K562 (cell line): ENCODE measurements around the gene MAZ. TPM values are rescaled to one million over a fixed set of nuclear protein-coding genes. Genes with fewer than 3 reads are reported as not detected.

Experiments used
- CBX5 ChIP-seq: IDR thresholded peaks from 2 replicates; pipeline ENCODE4 v1.6.1; 2014; ENCODE audit warnings: low read depth, borderline replicate concordance
- CHD1 ChIP-seq: fragments of 200-600 bp; sonication (generic); IDR thresholded peaks from one replicate; pipeline ENCODE4 v1.6.1; 2012; ENCODE audit warnings: mild to moderate bottlenecking, moderate library complexity, low read length, inconsistent platforms
- EGR1 ChIP-seq: fragments of 450-650 bp; conservative IDR thresholded peaks from 2 replicates; pipeline ENCODE4 v1.6.1; 2017; ENCODE audit warnings: mild to moderate bottlenecking
- ETS2 ChIP-seq: IDR thresholded peaks from 2 replicates; pipeline ENCODE4 v1.6.1; 2016; ENCODE audit warnings: borderline replicate concordance, missing genetic modification characterization, mild to moderate bottlenecking, moderate library complexity, missing compliant biosample characterization; ENCODE audit not compliant: poor library complexity, severe bottlenecking
- HNRNPL ChIP-seq: fragments of 200-400 bp; formaldehyde crosslinking; IDR thresholded peaks from 2 replicates; pipeline ENCODE4 v1.6.1; 2017; ENCODE audit warnings: low read depth, mild to moderate bottlenecking, low read length
- JUND ChIP-seq, 2 experiments: IDR thresholded peaks; 2 replicates in 1 of 2; 3 replicates in 1 of 2; pipeline ENCODE4 v1.6.1; 2011; ENCODE audit warnings: borderline replicate concordance in 2 of 2, low read depth in 2 of 2, low read length in 2 of 2, improper control_type of control experiment in 1 of 2, missing biosample characterization in 1 of 2, missing genetic modification characterization in 1 of 2, missing genetic modification reagents in 1 of 2
- KDM2B ChIP-seq: fragments of 250-450 bp; sonication (Bioruptor Pico); IDR thresholded peaks from 2 replicates; pipeline ENCODE4 v1.8.0; 2021; ENCODE audit warnings: mild to moderate bottlenecking, moderate library complexity
- MBD2 ChIP-seq: sonication (generic); IDR thresholded peaks from 2 replicates; pipeline ENCODE4 v1.6.1; 2016; ENCODE audit warnings: low read depth, borderline replicate concordance
- MEIS2 ChIP-seq: fragments of 450-650 bp; IDR thresholded peaks from 2 replicates; pipeline ENCODE4 v1.6.1; 2014; ENCODE audit warnings: mild to moderate bottlenecking; ENCODE audit not compliant: partially characterized antibody
- MXI1 ChIP-seq: IDR thresholded peaks from 2 replicates; pipeline ENCODE4 v1.6.1; 2011; ENCODE audit warnings: low read depth, mild to moderate bottlenecking, improper control_type of control experiment, low read length
- NCOA2 ChIP-seq, 2 experiments: fragments of 450-650 bp; IDR thresholded peaks; 2 replicates each; pipeline ENCODE4 v1.6.1; 2018; ENCODE audit warnings: mild to moderate bottlenecking in 2 of 2, moderate library complexity in 1 of 2; ENCODE audit not compliant: partially characterized antibody in 2 of 2
- RBFOX2 ChIP-seq: fragments of 200-400 bp; formaldehyde crosslinking; IDR thresholded peaks from 2 replicates; pipeline ENCODE4 v1.6.1; 2017; ENCODE audit warnings: low read depth, mild to moderate bottlenecking, low read length, moderate library complexity
- SMARCB1 ChIP-seq: IDR thresholded peaks from 2 replicates; pipeline ENCODE4 v1.6.1; 2011; ENCODE audit warnings: improper control_type of control experiment, low read depth; ENCODE audit not compliant: insufficient read length
- TRIM28 ChIP-seq: fragments of 450-650 bp; IDR thresholded peaks from 2 replicates; pipeline ENCODE4 v1.6.1; 2017
- ZNF584 ChIP-seq: fragments of 200-800 bp; sonication (Bioruptor generic); IDR thresholded peaks from 2 replicates; pipeline ENCODE4 v1.6.1; 2016; ENCODE audit warnings: low read depth, mild to moderate bottlenecking, missing genetic modification characterization, missing compliant biosample characterization
- ZSCAN29 ChIP-seq: fragments of 450-650 bp; IDR thresholded peaks from 2 replicates; pipeline ENCODE4 v1.6.1; 2017
- polyA plus RNA-seq, 8 experiments: library from polyadenylated mRNA; depleted of rRNA in 4 of 8; stranded (reverse) in 5 of 8; unstranded in 3 of 8; fragments of >200 nt; fragmentation: Nextera tagmentation in 2 of 8; fragmentation: Illumina TruSeq in 1 of 8; extraction: Ambion mirVana in 2 of 8; extraction: Trizol in 1 of 8; gene quantifications; 2 replicates each; pipeline versions ENCODE4 v1.2.1 to v1.2.3, GENCODE V29; 2011 to 2014; ENCODE audit warnings: inconsistent platforms in 1 of 8, missing spikeins in 1 of 8
- total RNA-seq, 7 experiments: library from RNA; depleted of rRNA in 6 of 7; stranded (reverse); fragments of >200 nt in 6 of 7; fragmentation: Illumina TruSeq in 2 of 7; extraction: Trizol in 2 of 7; gene quantifications; 2 replicates each; pipeline versions ENCODE4 v1.2.1 to v1.2.3, GENCODE V29; 2011 to 2021; ENCODE audit warnings: low replicate concordance in 1 of 7
- TF ChIP-seq, protein P1 (sequence below): fragments of 250-450 bp; sonication (Bioruptor Pico); IDR thresholded peaks from 2 replicates; pipeline ENCODE4 v1.4.0; 2020; ENCODE audit warnings: mild to moderate bottlenecking, moderate library complexity
- TF ChIP-seq, protein P2 (sequence below): fragments of 450-650 bp; IDR thresholded peaks from 2 replicates; pipeline ENCODE4 v1.6.1; 2017; ENCODE audit warnings: mild to moderate bottlenecking, moderate library complexity
- TF ChIP-seq, protein P3 (sequence below): sonication (generic); formaldehyde crosslinking; IDR thresholded peaks from 2 replicates; pipeline ENCODE4 v1.8.1; 2022; ENCODE audit warnings: missing genetic modification reagents
- TF ChIP-seq, protein P4 (sequence below): fragments of 200-800 bp; sonication (Bioruptor generic); IDR thresholded peaks from 2 replicates; pipeline ENCODE4 v1.6.1; 2017; ENCODE audit warnings: missing genetic modification characterization, missing compliant biosample characterization

Gene MAZ
- total and polyA plus RNA-seq, 9 of the 15 experiments (the other 6 are each of a cell fraction or from before 2014, with no cell fraction given): 45.4 to 532 (median 250) TPM

DNA sequence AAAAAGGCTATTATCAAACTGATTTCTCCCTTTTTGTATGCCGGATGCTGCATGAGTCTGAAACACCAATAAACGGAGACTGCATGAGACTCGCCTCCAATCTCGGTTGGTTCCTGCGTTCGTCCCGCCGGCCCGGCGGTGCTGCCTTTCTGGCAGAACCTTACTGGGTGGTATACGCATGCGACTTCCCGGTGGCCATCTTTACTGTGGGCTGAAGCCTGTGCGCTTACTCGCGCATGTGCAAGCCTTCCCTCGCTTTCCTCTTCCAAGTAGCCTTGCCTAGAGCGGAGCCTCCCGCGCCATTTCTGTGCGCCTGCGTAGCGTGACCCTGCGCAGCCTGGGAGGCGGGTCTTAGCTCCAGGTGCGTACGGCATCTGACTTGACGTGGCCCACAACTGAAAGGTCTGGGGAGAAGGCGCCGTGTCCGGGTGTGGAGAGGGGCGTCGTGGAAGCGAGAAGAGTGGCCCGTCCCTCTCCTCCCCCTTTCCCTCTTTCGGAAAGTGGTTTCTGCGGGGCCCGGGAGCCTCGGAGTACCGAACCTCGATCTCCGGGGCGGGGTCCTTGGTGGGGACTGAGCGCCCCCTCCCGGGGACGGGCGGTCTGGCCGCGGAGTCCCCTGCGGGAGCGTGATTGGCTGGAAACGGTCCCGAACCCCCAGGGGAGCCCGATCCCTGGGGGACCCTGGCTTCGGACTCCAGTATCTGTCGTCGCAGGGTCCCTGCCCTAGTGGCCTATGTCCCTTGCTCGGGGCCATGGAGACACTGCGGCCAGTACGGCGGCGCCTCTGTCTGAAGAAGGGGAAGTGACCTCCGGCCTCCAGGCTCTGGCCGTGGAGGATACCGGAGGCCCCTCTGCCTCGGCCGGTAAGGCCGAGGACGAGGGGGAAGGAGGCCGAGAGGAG is 9.7 kb downstream of the MAZ start, which contains the start of gene PAGR1 (continued):
- TF ChIP-seq, protein P1, sequence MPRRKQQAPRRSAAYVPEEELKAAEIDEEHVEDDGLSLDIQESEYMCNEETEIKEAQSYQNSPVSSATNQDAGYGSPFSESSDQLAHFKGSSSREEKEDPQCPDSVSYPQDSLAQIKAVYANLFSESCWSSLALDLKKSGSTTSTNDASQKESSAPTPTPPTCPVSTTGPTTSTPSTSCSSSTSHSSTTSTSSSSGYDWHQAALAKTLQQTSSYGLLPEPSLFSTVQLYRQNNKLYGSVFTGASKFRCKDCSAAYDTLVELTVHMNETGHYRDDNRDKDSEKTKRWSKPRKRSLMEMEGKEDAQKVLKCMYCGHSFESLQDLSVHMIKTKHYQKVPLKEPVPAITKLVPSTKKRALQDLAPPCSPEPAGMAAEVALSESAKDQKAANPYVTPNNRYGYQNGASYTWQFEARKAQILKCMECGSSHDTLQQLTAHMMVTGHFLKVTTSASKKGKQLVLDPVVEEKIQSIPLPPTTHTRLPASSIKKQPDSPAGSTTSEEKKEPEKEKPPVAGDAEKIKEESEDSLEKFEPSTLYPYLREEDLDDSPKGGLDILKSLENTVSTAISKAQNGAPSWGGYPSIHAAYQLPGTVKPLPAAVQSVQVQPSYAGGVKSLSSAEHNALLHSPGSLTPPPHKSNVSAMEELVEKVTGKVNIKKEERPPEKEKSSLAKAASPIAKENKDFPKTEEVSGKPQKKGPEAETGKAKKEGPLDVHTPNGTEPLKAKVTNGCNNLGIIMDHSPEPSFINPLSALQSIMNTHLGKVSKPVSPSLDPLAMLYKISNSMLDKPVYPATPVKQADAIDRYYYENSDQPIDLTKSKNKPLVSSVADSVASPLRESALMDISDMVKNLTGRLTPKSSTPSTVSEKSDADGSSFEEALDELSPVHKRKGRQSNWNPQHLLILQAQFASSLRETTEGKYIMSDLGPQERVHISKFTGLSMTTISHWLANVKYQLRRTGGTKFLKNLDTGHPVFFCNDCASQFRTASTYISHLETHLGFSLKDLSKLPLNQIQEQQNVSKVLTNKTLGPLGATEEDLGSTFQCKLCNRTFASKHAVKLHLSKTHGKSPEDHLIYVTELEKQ (CRISPR knock-in tag): no peak
- TF ChIP-seq, protein P2, sequence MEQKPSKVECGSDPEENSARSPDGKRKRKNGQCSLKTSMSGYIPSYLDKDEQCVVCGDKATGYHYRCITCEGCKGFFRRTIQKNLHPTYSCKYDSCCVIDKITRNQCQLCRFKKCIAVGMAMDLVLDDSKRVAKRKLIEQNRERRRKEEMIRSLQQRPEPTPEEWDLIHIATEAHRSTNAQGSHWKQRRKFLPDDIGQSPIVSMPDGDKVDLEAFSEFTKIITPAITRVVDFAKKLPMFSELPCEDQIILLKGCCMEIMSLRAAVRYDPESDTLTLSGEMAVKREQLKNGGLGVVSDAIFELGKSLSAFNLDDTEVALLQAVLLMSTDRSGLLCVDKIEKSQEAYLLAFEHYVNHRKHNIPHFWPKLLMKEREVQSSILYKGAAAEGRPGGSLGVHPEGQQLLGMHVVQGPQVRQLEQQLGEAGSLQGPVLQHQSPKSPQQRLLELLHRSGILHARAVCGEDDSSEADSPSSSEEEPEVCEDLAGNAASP: no peak
- TF ChIP-seq CHD1: no peak
- no peak; the same call in 1 of the 2 replicates for TF ChIP-seq CBX5
- TF ChIP-seq MXI1: peak; percentile 53; the same call in 1 of the 2 replicates
- no peak for TF ChIP-seq KDM2B (CRISPR knock-in tag)
- peak; percentile 56 for TF ChIP-seq MBD2
- no peak for TF ChIP-seq ETS2 (tag)
- TF ChIP-seq JUND (IDR thresholded peaks at IDR 0.05; ENCODE audit: borderline replicate concordance, low read depth, low read length): peak; percentile 33; the same call in 1 of the 2 replicates
- TF ChIP-seq JUND (tag; IDR thresholded peaks at IDR 0.05; ENCODE audit: borderline replicate concordance, low read depth, low read length): peak; percentile 26; the same call in 1 of the 3 replicates
- TF ChIP-seq EGR1: peak; percentile 41
- no peak for TF ChIP-seq ZNF584 (CRISPR knock-in tag)
- TF ChIP-seq NCOA2 (IDR thresholded peaks at IDR 0.05; ENCODE audit: partially characterized antibody in 2 of 2): no peak
- no peak for TF ChIP-seq TRIM28
- TF ChIP-seq RBFOX2: peak; percentile 91
- TF ChIP-seq ZSCAN29: no peak
- TF ChIP-seq, protein P3, sequence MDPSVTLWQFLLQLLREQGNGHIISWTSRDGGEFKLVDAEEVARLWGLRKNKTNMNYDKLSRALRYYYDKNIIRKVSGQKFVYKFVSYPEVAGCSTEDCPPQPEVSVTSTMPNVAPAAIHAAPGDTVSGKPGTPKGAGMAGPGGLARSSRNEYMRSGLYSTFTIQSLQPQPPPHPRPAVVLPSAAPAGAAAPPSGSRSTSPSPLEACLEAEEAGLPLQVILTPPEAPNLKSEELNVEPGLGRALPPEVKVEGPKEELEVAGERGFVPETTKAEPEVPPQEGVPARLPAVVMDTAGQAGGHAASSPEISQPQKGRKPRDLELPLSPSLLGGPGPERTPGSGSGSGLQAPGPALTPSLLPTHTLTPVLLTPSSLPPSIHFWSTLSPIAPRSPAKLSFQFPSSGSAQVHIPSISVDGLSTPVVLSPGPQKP (CRISPR knock-in tag): no peak
- TF ChIP-seq HNRNPL: no peak
- peak; percentile 98 for TF ChIP-seq MEIS2
- TF ChIP-seq SMARCB1: no peak
- TF ChIP-seq, protein P4, sequence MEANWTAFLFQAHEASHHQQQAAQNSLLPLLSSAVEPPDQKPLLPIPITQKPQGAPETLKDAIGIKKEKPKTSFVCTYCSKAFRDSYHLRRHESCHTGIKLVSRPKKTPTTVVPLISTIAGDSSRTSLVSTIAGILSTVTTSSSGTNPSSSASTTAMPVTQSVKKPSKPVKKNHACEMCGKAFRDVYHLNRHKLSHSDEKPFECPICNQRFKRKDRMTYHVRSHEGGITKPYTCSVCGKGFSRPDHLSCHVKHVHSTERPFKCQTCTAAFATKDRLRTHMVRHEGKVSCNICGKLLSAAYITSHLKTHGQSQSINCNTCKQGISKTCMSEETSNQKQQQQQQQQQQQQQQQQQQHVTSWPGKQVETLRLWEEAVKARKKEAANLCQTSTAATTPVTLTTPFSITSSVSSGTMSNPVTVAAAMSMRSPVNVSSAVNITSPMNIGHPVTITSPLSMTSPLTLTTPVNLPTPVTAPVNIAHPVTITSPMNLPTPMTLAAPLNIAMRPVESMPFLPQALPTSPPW (CRISPR knock-in tag): peak; percentile 64
